Stimulated activated CD8-positive, alpha-beta memory T cell treated with anti-CD3 and anti-CD28 coated beads, Interleukin-4, amount 100 ng/mL, for 48 hours (primary cell): ENCODE results near the gene RAD18.

Source experiments
- DNase-seq: peaks from one replicate; pipeline ENCODE4 v3.0.0-alpha.2; 2020

The RAD18 gene

GRCh38 chr3:8857720-8858367 is 105.4 kb downstream of the RAD18 start:
- DNase-seq: no peak

- no peak for DNase-seq
Measured at GRCh38 chr3:8856721-8857120, 106.6 kb downstream of the RAD18 start.

GRCh38 chr3:8856071-8856470 is 107.2 kb downstream of the RAD18 start:
- no peak for DNase-seq

- no peak for DNase-seq
Measured at GRCh38 chr3:8854656-8855055, 108.6 kb downstream of the RAD18 start.

GRCh38 chr3:8853081-8853480 is 110.2 kb downstream of the RAD18 start:
- DNase-seq: no peak

GRCh38 chr3:8852511-8852910 is 110.8 kb downstream of the RAD18 start:
- no peak for DNase-seq

GRCh38 chr3:8851703-8852102 is 111.6 kb downstream of the RAD18 start:
- no peak for DNase-seq

- no peak for DNase-seq
Measured at GRCh38 chr3:8848696-8849131, 114.6 kb downstream of the RAD18 start.

- DNase-seq: no peak
Measured at GRCh38 chr3:8847317-8847716, 116.0 kb downstream of the RAD18 start.

- no peak for DNase-seq
Measured at GRCh38 chr3:8846176-8846575, 117.1 kb downstream of the RAD18 start.

GRCh38 chr3:8845641-8846040 is 117.6 kb downstream of the RAD18 start:
- no peak for DNase-seq

GRCh38 chr3:8843347-8843746 is 119.9 kb downstream of the RAD18 start:
- no peak for DNase-seq

- no peak for DNase-seq
Measured at GRCh38 chr3:8842293-8842692, 121.0 kb downstream of the RAD18 start.

- no peak for DNase-seq
Measured at GRCh38 chr3:8841472-8841871, 121.8 kb downstream of the RAD18 start.

GRCh38 chr3:8840556-8840955 is 122.7 kb downstream of the RAD18 start:
- DNase-seq: no peak

- no peak for DNase-seq
Measured at GRCh38 chr3:8839607-8840325, 123.5 kb downstream of the RAD18 start.

GRCh38 chr3:8838765-8839423 is 124.4 kb downstream of the RAD18 start:
- no peak for DNase-seq

GRCh38 chr3:8838234-8838633 is 125.0 kb downstream of the RAD18 start:
- no peak for DNase-seq

- no peak for DNase-seq
Measured at GRCh38 chr3:8837162-8837561, 126.1 kb downstream of the RAD18 start.

- DNase-seq: no peak
Measured at GRCh38 chr3:8836096-8836495, 127.2 kb downstream of the RAD18 start.

GRCh38 chr3:8835385-8835784 is 127.9 kb downstream of the RAD18 start:
- DNase-seq: no peak

- no peak for DNase-seq
Measured at GRCh38 chr3:8834974-8835373, 128.3 kb downstream of the RAD18 start.

- DNase-seq: no peak
Measured at GRCh38 chr3:8827641-8828040, 135.6 kb downstream of the RAD18 start.
